K562 (cell line): Measurements from ENCODE around the gene MAMDC2. TPM values are rescaled to one million over a fixed set of nuclear protein-coding genes. Genes with fewer than 3 reads are reported as not detected.

ENCODE experiments used
- ATAC-seq: fragments of 200-7000 bp; cut with Tn5 transposase; 3 replicates; pipeline ENCODE4 v1.9.1; 2020; ENCODE audit warnings: moderate library complexity
- BruUV-seq: library from RNA; stranded (reverse); fragments of 400-500 nt; replicated peaks from 2 replicates; lab custom pipeline; 2021; lab: Mats Ljungman, UMichigan
- CTCF ChIA-PET: fragments of 300-600 bp; formaldehyde crosslinking; extraction: SDS; loops from one replicate; lab custom pipeline; 2021; ENCODE audit warnings: low intra/inter-chr PET ratio; lab: Yijun Ruan, JAX
- POLR2A ChIA-PET: fragments of 300-600, 350-650 bp; sonication (Branson Sonifier 250); formaldehyde crosslinking; extraction: SDS; loops from one replicate; lab custom pipeline; 2021; ENCODE audit warnings: antibody characterized with exemption, inconsistent platforms; lab: Yijun Ruan, JAX
- DNase-seq, 4 experiments: peaks; one replicate each; pipeline versions ENCODE4 v3.0.0 to v3.0.0-alpha.2; 2011 to 2018; ENCODE audit warnings: low spot score in 3 of 4, mixed read lengths in 3 of 4; ENCODE audit errors: extremely low read depth in 1 of 4
- FAIRE-seq: peaks from 2 replicates; lab custom pipeline; 2011; peaks lifted over from hg19 to GRCh38; lab: Jason Lieb, UNC
- H2AFZ ChIP-seq: 2 replicates; pipeline ENCODE4 v1.6.0; 2011; ENCODE audit warnings: low read depth, low read length, control low read depth, inconsistent platforms
- H3K27ac ChIP-seq: fragments of 200-600 bp; 3 replicates; pipeline ENCODE4 v1.8.0; 2011; ENCODE audit warnings: low read depth, mild to moderate bottlenecking, control low read depth, inconsistent platforms, low read length, moderate library complexity, mixed read lengths; ENCODE audit errors: extremely low read depth
- H3K27me3 ChIP-seq, 2 experiments: fragments of 300-600 bp in 1 of 2; 2 replicates in 1 of 2; 3 replicates in 1 of 2; pipeline versions ENCODE4 v1.6.0 to v1.8.0; 2011; ENCODE audit warnings: inconsistent platforms in 2 of 2, low read length in 2 of 2, mild to moderate bottlenecking in 1 of 2, mixed read lengths in 1 of 2, moderate library complexity in 1 of 2; ENCODE audit not compliant: control insufficient read depth in 2 of 2, insufficient read depth in 2 of 2
- H3K36me3 ChIP-seq: fragments of 300-600 bp; 3 replicates; pipeline ENCODE4 v1.8.0; 2011; ENCODE audit warnings: mild to moderate bottlenecking, low read length, inconsistent platforms; ENCODE audit not compliant: control insufficient read depth, insufficient read depth
- H3K4me1 ChIP-seq, 2 experiments: fragments of 200-600 bp in 1 of 2; replicated peaks in 1 of 2; 2 replicates in 1 of 2; 3 replicates in 1 of 2; pipeline versions ENCODE4 v1.5.1 to v1.8.0; 2011; ENCODE audit warnings: inconsistent platforms in 2 of 2, low read length in 2 of 2, mild to moderate bottlenecking in 1 of 2, mixed read lengths in 1 of 2, moderate library complexity in 1 of 2; ENCODE audit not compliant: control insufficient read depth in 2 of 2, insufficient read depth in 2 of 2
- H3K4me2 ChIP-seq: 2 replicates; pipeline ENCODE4 v1.6.1; 2011; ENCODE audit warnings: low read length, control low read depth, inconsistent platforms, mixed read lengths; ENCODE audit not compliant: insufficient read depth
- H3K4me3 ChIP-seq: fragments of 200-600 bp; sonication (generic), shearing (Covaris generic); 2 replicates; pipeline ENCODE4 v1.5.1; 2016; ENCODE audit warnings: control low read depth, inconsistent platforms
- H3K79me2 ChIP-seq: fragments of 200-600 bp; 3 replicates; pipeline ENCODE4 v1.8.0; 2011; ENCODE audit warnings: low read length, inconsistent platforms; ENCODE audit not compliant: control insufficient read depth, insufficient read depth
- H3K9ac ChIP-seq, 2 experiments: 2 replicates each; pipeline versions ENCODE4 v1.6.0 to v1.6.1; 2011; ENCODE audit warnings: low read depth in 2 of 2, low read length in 2 of 2, control low read depth in 1 of 2, inconsistent platforms in 1 of 2, mild to moderate bottlenecking in 1 of 2, mixed read lengths in 1 of 2; ENCODE audit not compliant: insufficient read depth in 1 of 2
- H3K9me1 ChIP-seq: one replicate; pipeline ENCODE4 v1.6.0; 2011; ENCODE audit warnings: inconsistent platforms, mild to moderate bottlenecking, low read length, moderate library complexity; ENCODE audit not compliant: control insufficient read depth, insufficient read depth
- H3K9me3 ChIP-seq: replicated peaks from 2 replicates; pipeline ENCODE4 v1.5.1; 2011; ENCODE audit warnings: low read depth, low read length, inconsistent platforms; ENCODE audit not compliant: control insufficient read depth, insufficient read depth
- H4K20me1 ChIP-seq: replicated peaks from 2 replicates; pipeline ENCODE4 v1.6.1; 2011; ENCODE audit warnings: low read length, inconsistent platforms, mixed read lengths; ENCODE audit not compliant: control insufficient read depth, insufficient read depth
- FOXA3 ChIP-seq, 2 experiments: fragments of 450-650 bp in 1 of 2; sonication (generic) in 1 of 2; formaldehyde crosslinking; IDR thresholded peaks in 1 of 2; conservative IDR thresholded peaks in 1 of 2; 2 replicates each; pipeline versions ENCODE4 v1.4.0 to v1.8.0; 2020 to 2022; ENCODE audit warnings: mild to moderate bottlenecking in 2 of 2, missing genetic modification reagents in 1 of 2
- GATA2 ChIP-seq: sonication (generic); formaldehyde crosslinking; IDR thresholded peaks from 2 replicates; pipeline ENCODE4 v1.4.0; 2020; ENCODE audit warnings: mild to moderate bottlenecking, missing genetic modification reagents
- GTF2F1 ChIP-seq: IDR thresholded peaks from 2 replicates; pipeline ENCODE4 v1.6.1; 2011; ENCODE audit warnings: low read depth, low read length, improper control_type of control experiment
- HMGN3 ChIP-seq: IDR thresholded peaks from 2 replicates; pipeline ENCODE4 v1.6.1; 2011; ENCODE audit warnings: borderline replicate concordance, low read depth, mild to moderate bottlenecking, mixed read lengths, low read length; ENCODE audit not compliant: insufficient read length; ENCODE audit errors: extremely low read depth
- MEIS2 ChIP-seq: fragments of 450-650 bp; IDR thresholded peaks from 2 replicates; pipeline ENCODE4 v1.6.1; 2014; ENCODE audit warnings: mild to moderate bottlenecking; ENCODE audit not compliant: partially characterized antibody
- NR2C2 ChIP-seq, 2 experiments: fragments of 200-800 bp in 1 of 2; sonication (Bioruptor generic) in 1 of 2; sonication (generic) in 1 of 2; formaldehyde crosslinking in 1 of 2; IDR thresholded peaks; 2 replicates each; pipeline versions ENCODE4 v1.6.1 to v1.8.0; 2016 to 2022; ENCODE audit warnings: mild to moderate bottlenecking in 1 of 2, missing compliant biosample characterization in 1 of 2, missing genetic modification characterization in 1 of 2, missing genetic modification reagents in 1 of 2
- PHF21A ChIP-seq: fragments of 450-650 bp; IDR thresholded peaks from 2 replicates; pipeline ENCODE4 v1.6.1; 2017; ENCODE audit warnings: low read depth, borderline replicate concordance
- TOE1 ChIP-seq, 2 experiments: fragments of 450-650 bp in 1 of 2; sonication (generic) in 1 of 2; formaldehyde crosslinking in 1 of 2; IDR thresholded peaks; 2 replicates each; pipeline versions ENCODE4 v1.7.1 to v1.8.0; 2016 to 2022; ENCODE audit warnings: borderline replicate concordance in 2 of 2, mild to moderate bottlenecking in 2 of 2, antibody characterized with exemption in 1 of 2, inconsistent platforms in 1 of 2, low read depth in 1 of 2, missing genetic modification reagents in 1 of 2, moderate library complexity in 1 of 2
- ZC3H8 ChIP-seq: fragments of 450-650 bp; IDR thresholded peaks from 2 replicates; pipeline ENCODE4 v1.6.1; 2017
- ZNF77 ChIP-seq: fragments of 250-450 bp; sonication (Bioruptor Pico); IDR thresholded peaks from 2 replicates; pipeline ENCODE4 v1.5.0; 2020
- WGBS: fragments of 100-300 bp; shearing (Covaris generic); methylation state at CpG from one replicate; pipeline ENCODE4 v1.1.6; 2016; ENCODE audit warnings: low coverage, mixed read lengths; ENCODE audit not compliant: insufficient coverage; ENCODE audit errors: missing lambda C conversion rate; 5-methylcytosine and 5-hydroxymethylcytosine counted together
- in situ Hi-C: fragments of 300-500 bp; cut with MboI; formaldehyde crosslinking; loops from 4 replicates; pipeline ENCODE4 v1.15.0; 2018; ENCODE audit warnings: inconsistent platforms, mixed read lengths
- intact Hi-C: fragments of 100-400 bp; cut with micrococcal nuclease; formaldehyde crosslinking; loops from 2 replicates; pipeline ENCODE4 v1.14.2; 2022
- polyA plus RNA-seq, 8 experiments: library from polyadenylated mRNA; depleted of rRNA in 4 of 8; stranded (reverse) in 5 of 8; unstranded in 3 of 8; fragments of >200 nt; fragmentation: Nextera tagmentation in 2 of 8; fragmentation: Illumina TruSeq in 1 of 8; extraction: Ambion mirVana in 2 of 8; extraction: Trizol in 1 of 8; gene quantifications; 2 replicates each; pipeline versions ENCODE4 v1.2.1 to v1.2.3, GENCODE V29; 2011 to 2014; ENCODE audit warnings: inconsistent platforms in 1 of 8, missing spikeins in 1 of 8
- total RNA-seq, 7 experiments: library from RNA; depleted of rRNA in 6 of 7; stranded (reverse); fragments of >200 nt in 6 of 7; fragmentation: Illumina TruSeq in 2 of 7; extraction: Trizol in 2 of 7; gene quantifications; 2 replicates each; pipeline versions ENCODE4 v1.2.1 to v1.2.3, GENCODE V29; 2011 to 2021; ENCODE audit warnings: low replicate concordance in 1 of 7
- TF ChIP-seq, protein P1 (sequence below): fragments of 450-650 bp; IDR thresholded peaks from 2 replicates; pipeline ENCODE4 v1.6.1; 2017; ENCODE audit warnings: mild to moderate bottlenecking, moderate library complexity

The MAMDC2 gene
- total and polyA plus RNA-seq, 9 of the 15 experiments (the other 6 are each of a cell fraction or from before 2014, with no cell fraction given): 0.01 to 0.03 TPM; not detected in 7

DNA sequence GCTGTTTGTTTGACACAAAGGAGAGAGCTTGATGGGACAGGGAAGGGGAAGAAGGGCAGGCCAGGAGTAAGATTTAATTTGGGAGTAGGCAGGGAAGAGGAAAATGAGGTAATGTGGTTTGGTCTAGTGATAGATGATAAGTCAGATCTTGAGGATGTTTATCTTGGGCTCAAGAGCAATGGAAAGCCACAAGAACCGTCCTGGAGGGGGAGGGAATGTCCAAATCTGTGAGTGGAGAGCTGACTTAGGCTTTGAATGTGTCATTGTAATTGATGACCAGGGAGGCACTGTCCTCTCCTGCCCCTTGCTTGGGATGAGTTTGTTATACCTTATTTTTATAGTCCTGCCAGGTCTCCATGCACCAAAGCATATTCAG, 37.5 kb downstream of the MAMDC2 start:
- Histone ChIP-seq H3K27ac (no peak overlapping the region), H3K79me2 (no peaks in the 10 kb centered on the region), H3K9me3 (no peaks in the 10 kb centered on the region), H3K27me3 (no peaks in the 10 kb centered on the region), H3K36me3 (no peaks in the 10 kb centered on the region), H3K4me2 (no peak overlapping the region), H4K20me1 (no peaks in the 10 kb centered on the region; the same call in 1 of the 2 replicates), H3K4me3 (no peak overlapping the region), H3K9ac (no peak overlapping the region), H3K4me1 (no peaks in the 10 kb centered on the region), H2AFZ (no peak overlapping the region), H3K9me1 (no peaks in the 10 kb centered on the region)
- intact Hi-C loops: loop anchor here (2.0 kb wide), 1 partner anchor 62 kb away; no protein-coding TSS in a partner anchor
- FAIRE-seq: no peak
- ChIA-PET POLR2A (interaction anchor here (0.6 kb wide), 1 partner anchor 311 kb away, joined by 3 read pairs; no protein-coding TSS in a partner anchor), CTCF (no interaction called here)
- no TSS peak for BruUV-seq
- no peak for ATAC-seq
- 0% methylated on average over 1 of the region's 1 CpG for WGBS
- in situ Hi-C loops: no loop called here
- DNase-seq: no peak
- TF ChIP-seq MEIS2 (peak; percentile 12), FOXA3 (CRISPR knock-in tag; conservative IDR thresholded peaks at IDR 0.05 in 1 of 2, IDR thresholded peaks at IDR 0.05 in 1 of 2) (no peak)
- TF ChIP-seq, all 486 proteins: peak for 1

DNA sequence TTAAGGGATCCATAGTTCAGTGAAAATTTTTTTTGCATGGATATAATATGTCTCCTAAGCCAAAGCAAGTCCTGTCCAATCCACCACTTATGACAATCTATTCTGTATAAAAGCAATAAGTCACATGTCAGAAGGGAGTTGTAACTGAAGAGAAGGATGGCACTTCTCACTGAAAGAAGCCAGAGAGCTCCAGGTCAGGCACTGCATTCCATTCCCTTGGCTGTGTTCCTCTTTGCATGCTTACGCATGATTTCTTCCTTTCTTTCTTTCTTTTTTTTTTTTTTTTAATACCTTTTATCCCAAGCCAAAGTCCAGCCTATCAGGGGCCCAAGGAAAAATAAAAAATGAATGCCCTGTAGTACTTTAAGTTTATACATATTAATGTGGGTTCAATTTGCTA, 39.8 kb downstream of the MAMDC2 start:
- H3K9me3 ChIP-seq: no peaks in the 10 kb centered on the region
- TF ChIP-seq NR2C2 (CRISPR knock-in tag; IDR thresholded peaks at IDR 0.05) (no peak), NR2C2 (tag; IDR thresholded peaks at IDR 0.05) (no peak), TOE1 (IDR thresholded peaks at IDR 0.05; ENCODE audit: borderline replicate concordance) (no peak), TOE1 (CRISPR knock-in tag; IDR thresholded peaks at IDR 0.05; ENCODE audit: borderline replicate concordance, low read depth) (no peak), MEIS2 (no peak), HMGN3 (no peak), GATA2 (CRISPR knock-in tag) (no peak), PHF21A (no peak), GTF2F1 (no peak), ZNF77 (CRISPR knock-in tag) (no peak), ZC3H8 (no peak)
- TF ChIP-seq, protein P1, sequence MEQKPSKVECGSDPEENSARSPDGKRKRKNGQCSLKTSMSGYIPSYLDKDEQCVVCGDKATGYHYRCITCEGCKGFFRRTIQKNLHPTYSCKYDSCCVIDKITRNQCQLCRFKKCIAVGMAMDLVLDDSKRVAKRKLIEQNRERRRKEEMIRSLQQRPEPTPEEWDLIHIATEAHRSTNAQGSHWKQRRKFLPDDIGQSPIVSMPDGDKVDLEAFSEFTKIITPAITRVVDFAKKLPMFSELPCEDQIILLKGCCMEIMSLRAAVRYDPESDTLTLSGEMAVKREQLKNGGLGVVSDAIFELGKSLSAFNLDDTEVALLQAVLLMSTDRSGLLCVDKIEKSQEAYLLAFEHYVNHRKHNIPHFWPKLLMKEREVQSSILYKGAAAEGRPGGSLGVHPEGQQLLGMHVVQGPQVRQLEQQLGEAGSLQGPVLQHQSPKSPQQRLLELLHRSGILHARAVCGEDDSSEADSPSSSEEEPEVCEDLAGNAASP: no peak
- H3K4me3 ChIP-seq: no peak overlapping the region
- H3K27me3 ChIP-seq: no peaks in the 10 kb centered on the region
- DNase-seq (no peak), ATAC-seq (no peak), FAIRE-seq (no peak)
- H2AFZ ChIP-seq: no peak overlapping the region
- ChIA-PET POLR2A (no interaction called here), CTCF (no interaction called here)
- no peaks in the 10 kb centered on the region for H3K79me2 ChIP-seq
- no TSS peak for BruUV-seq
- H3K27ac ChIP-seq: no peak overlapping the region
- no peak overlapping the region for H3K4me2 ChIP-seq
- no peak overlapping the region for H3K9ac ChIP-seq
- intact Hi-C loops: no loop called here
- H3K9me1 ChIP-seq: no peaks in the 10 kb centered on the region
- no peaks in the 10 kb centered on the region for H3K36me3 ChIP-seq
- in situ Hi-C loops: no loop called here
- no peaks in the 10 kb centered on the region; the same call in 1 of the 2 replicates for H4K20me1 ChIP-seq
- no peaks in the 10 kb centered on the region for H3K4me1 ChIP-seq
- WGBS: no CpG with 5 or more reads among the region's 1 CpG
